Measurements from ENCODE around the gene SLC25A30.
A peak's percentile ranks its signal among the peaks of the same experiment; 100 is the strongest.

SLC25A30 gene

DNA sequence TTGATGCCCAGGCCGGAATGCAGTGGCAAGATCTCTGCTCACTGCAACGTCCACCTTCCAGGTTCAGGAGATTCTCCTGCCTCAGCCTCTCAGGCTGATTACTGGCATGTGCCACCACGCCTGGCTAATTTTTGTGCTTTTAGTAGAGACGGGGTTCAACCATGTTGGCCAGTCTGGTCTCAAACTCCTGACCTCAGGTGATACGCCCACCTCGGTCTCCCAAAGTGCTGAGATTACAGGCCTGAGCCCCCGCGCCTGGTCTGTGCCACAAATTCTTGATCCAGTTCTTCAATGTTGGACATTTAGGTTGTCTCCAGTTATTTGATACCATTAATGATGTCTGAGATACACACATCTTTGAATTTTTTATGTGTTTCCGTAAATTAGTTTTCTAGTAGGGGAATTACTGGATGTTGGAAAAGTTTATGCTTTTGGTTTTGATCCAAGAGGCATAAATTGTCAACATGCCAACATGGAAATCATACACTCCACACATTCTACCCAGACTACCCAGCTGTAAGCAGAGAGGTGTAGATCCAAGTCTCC, 46.0 kb upstream of the SLC25A30 start:
- Histone ChIP-seq H3K9me3 (ENCODE audit: insufficient read depth, low read length) (no peaks in the 10 kb centered on the region), H3K4me2 (ENCODE audit: low read length) (peak overlapping the region; percentile 71), H3K36me3 (replicated peaks; ENCODE audit: low read depth, low read length) (peaks cover 6% of the 10 kb centered on the region), H3K4me1 (ENCODE audit: low read length) (peaks cover 22% of the 10 kb centered on the region), H2AFZ (ENCODE audit: low read depth, low read length) (peak overlapping the region; percentile 77), H3K9ac (ENCODE audit: low read length) (peak overlapping the region; percentile 59), H3K4me3 (ENCODE audit: low read length) (peak overlapping the region; percentile 84), H3K27ac (ENCODE audit: low read length) (peak overlapping the region; percentile 10; the same call in 1 of the 2 replicates), H4K20me1 (ENCODE audit: insufficient read depth, low read length) (peaks cover 9% of the 10 kb centered on the region; the same call in 1 of the 2 replicates), H3K27me3 (ENCODE audit: low read depth, low read length) (no peaks in the 10 kb centered on the region), H3K79me2 (ENCODE audit: low read length) (peaks cover 44% of the 10 kb centered on the region)
- no peak for TF ChIP-seq EZH2phosphoT487 (IDR thresholded peaks at IDR 0.05; ENCODE audit: low read depth)
- TF ChIP-seq, protein P1, sequence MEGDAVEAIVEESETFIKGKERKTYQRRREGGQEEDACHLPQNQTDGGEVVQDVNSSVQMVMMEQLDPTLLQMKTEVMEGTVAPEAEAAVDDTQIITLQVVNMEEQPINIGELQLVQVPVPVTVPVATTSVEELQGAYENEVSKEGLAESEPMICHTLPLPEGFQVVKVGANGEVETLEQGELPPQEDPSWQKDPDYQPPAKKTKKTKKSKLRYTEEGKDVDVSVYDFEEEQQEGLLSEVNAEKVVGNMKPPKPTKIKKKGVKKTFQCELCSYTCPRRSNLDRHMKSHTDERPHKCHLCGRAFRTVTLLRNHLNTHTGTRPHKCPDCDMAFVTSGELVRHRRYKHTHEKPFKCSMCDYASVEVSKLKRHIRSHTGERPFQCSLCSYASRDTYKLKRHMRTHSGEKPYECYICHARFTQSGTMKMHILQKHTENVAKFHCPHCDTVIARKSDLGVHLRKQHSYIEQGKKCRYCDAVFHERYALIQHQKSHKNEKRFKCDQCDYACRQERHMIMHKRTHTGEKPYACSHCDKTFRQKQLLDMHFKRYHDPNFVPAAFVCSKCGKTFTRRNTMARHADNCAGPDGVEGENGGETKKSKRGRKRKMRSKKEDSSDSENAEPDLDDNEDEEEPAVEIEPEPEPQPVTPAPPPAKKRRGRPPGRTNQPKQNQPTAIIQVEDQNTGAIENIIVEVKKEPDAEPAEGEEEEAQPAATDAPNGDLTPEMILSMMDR (IDR thresholded peaks at IDR 0.05; ENCODE audit: low read depth, low read length): peak; percentile 26; the same call in 1 of the 2 replicates

DNA sequence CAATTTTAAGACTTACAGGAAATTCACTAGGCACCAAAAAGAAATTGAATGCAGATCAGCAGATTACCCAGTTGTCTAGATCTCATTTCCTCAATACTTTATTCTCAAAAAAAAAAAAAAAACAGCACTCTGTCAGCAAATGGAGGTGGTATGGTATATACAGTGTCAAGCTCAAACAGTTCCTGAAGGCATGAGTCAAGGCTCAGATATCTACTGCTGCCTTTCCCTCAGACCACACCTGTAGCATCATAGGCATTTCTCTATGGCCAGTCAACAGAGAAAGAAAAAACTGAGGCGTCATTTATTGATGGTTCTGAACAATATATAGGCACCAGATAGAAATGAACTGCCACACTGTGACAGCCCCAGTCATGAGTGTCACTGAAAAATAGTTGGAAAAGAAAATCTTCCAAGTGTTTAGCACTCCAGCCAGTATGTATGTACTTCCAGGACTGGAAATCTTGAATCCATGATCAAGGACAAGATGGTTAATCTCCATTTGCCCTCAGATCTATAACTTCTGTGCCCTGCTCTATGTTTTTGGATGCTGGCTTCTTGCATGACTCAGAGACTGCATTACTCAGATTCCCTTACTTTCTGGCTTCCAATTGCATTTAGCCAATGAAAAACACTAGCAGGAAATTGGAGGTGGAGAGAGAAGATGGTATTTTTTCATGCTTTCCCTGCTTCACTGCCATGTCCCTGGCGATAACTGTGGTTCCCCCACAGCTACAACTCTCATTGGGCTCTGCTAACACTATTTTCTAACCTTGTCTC, 38.2 kb upstream of the SLC25A30 start:
- Histone ChIP-seq H3K36me3 (replicated peaks; ENCODE audit: low read depth, low read length) (no peaks in the 10 kb centered on the region), H3K4me1 (ENCODE audit: low read length) (peaks cover 4% of the 10 kb centered on the region; the same call in 1 of the 2 replicates), H3K27me3 (ENCODE audit: low read depth, low read length) (no peaks in the 10 kb centered on the region), H3K27ac (ENCODE audit: low read length) (no peak overlapping the region), H3K9ac (ENCODE audit: low read length) (no peak overlapping the region), H3K4me2 (ENCODE audit: low read length) (no peak overlapping the region), H2AFZ (ENCODE audit: low read depth, low read length) (no peak overlapping the region), H3K4me3 (ENCODE audit: low read length) (no peak overlapping the region), H3K9me3 (ENCODE audit: insufficient read depth, low read length) (peaks cover 4% of the 10 kb centered on the region; the same call in 1 of the 2 replicates), H3K79me2 (ENCODE audit: low read length) (no peaks in the 10 kb centered on the region), H4K20me1 (ENCODE audit: insufficient read depth, low read length) (no peaks in the 10 kb centered on the region)
- TF ChIP-seq, protein P1 (IDR thresholded peaks at IDR 0.05; ENCODE audit: low read depth, low read length): no peak
- TF ChIP-seq EZH2phosphoT487 (IDR thresholded peaks at IDR 0.05; ENCODE audit: low read depth): no peak

DNA sequence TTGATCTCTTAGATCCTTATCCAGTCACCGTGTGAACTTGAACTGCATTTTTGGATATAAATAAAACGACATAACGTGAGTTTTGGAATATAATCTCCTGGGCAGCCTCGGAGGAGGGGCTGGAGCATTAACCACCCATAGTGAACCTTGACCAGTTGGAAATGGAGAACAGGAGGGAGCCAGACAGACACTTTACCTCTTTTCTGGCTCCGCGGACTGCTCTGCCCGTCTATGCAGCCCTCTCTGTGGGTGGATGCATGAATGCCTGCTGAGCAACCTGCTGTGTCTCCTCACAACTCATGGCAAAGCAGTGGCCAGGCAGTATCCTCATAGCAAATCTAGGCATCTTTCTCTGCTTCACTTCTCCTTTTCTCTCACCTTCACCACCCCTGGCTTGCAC, 36.0 kb upstream of the SLC25A30 start:
- Histone ChIP-seq H3K27ac (ENCODE audit: low read length) (no peak overlapping the region), H3K27me3 (ENCODE audit: low read depth, low read length) (no peaks in the 10 kb centered on the region), H3K4me1 (ENCODE audit: low read length) (no peaks in the 10 kb centered on the region), H3K79me2 (ENCODE audit: low read length) (no peaks in the 10 kb centered on the region), H4K20me1 (ENCODE audit: insufficient read depth, low read length) (no peaks in the 10 kb centered on the region), H3K4me2 (ENCODE audit: low read length) (no peak overlapping the region), H3K9ac (ENCODE audit: low read length) (no peak overlapping the region), H3K4me3 (ENCODE audit: low read length) (no peak overlapping the region), H2AFZ (ENCODE audit: low read depth, low read length) (no peak overlapping the region), H3K9me3 (ENCODE audit: insufficient read depth, low read length) (peaks cover 4% of the 10 kb centered on the region; the same call in 1 of the 2 replicates), H3K36me3 (replicated peaks; ENCODE audit: low read depth, low read length) (no peaks in the 10 kb centered on the region)
- no peak for TF ChIP-seq EZH2phosphoT487 (IDR thresholded peaks at IDR 0.05; ENCODE audit: low read depth)
- TF ChIP-seq, protein P1 (IDR thresholded peaks at IDR 0.05; ENCODE audit: low read depth, low read length): no peak

DNA sequence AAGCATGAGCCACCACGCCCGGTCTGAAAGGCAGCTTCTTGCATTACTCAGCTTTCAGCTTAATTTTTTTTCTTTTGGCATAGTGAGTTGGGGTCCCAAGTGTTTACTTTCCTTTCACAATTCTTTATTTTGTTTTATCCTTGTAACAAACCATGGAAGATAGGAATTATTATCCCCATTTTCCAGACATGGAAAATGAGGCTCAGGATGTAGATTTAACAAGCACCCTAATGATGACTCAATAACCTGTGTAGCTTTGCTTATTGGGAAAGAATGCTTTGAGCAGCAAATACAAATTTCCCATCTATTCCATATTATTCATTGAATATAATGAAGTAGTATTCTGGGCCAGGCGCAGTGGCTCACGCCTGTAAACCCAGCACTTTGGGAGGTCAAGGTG, 33.1 kb upstream of the SLC25A30 start:
- Histone ChIP-seq H3K27ac (ENCODE audit: low read length) (no peak overlapping the region), H3K9ac (ENCODE audit: low read length) (no peak overlapping the region), H4K20me1 (ENCODE audit: insufficient read depth, low read length) (no peaks in the 10 kb centered on the region), H3K9me3 (ENCODE audit: insufficient read depth, low read length) (no peaks in the 10 kb centered on the region), H3K79me2 (ENCODE audit: low read length) (no peaks in the 10 kb centered on the region), H2AFZ (ENCODE audit: low read depth, low read length) (no peak overlapping the region), H3K36me3 (replicated peaks; ENCODE audit: low read depth, low read length) (no peaks in the 10 kb centered on the region), H3K4me3 (ENCODE audit: low read length) (no peak overlapping the region), H3K4me2 (ENCODE audit: low read length) (no peak overlapping the region), H3K4me1 (ENCODE audit: low read length) (no peaks in the 10 kb centered on the region), H3K27me3 (ENCODE audit: low read depth, low read length) (peaks cover 16% of the 10 kb centered on the region; the same call in 1 of the 2 replicates)
- TF ChIP-seq, protein P1 (IDR thresholded peaks at IDR 0.05; ENCODE audit: low read depth, low read length): no peak
- TF ChIP-seq EZH2phosphoT487 (IDR thresholded peaks at IDR 0.05; ENCODE audit: low read depth): no peak
